Testis (tissue), 3 donors: ENCODE results near the gene NPLOC4. TPM values are rescaled to one million over a fixed set of nuclear protein-coding genes. Genes with fewer than 3 reads are reported as not detected.

Source experiments
- DNase-seq: peaks from one replicate; pipeline ENCODE4 v3.0.0-alpha.2; 2019
- H3K27ac ChIP-seq, 2 donors: fragments of 200-600 bp; sonication (generic); one replicate each; pipeline ENCODE4 v1.5.1; 2019
- H3K27me3 ChIP-seq: fragments of 200-600 bp; sonication (generic); one replicate; pipeline ENCODE4 v1.5.1; 2019
- H3K36me3 ChIP-seq: fragments of 200-600 bp; sonication (generic); one replicate; pipeline ENCODE4 v1.5.1; 2017; ENCODE audit warnings: low read depth; ENCODE audit errors: missing control alignments
- H3K4me1 ChIP-seq: fragments of 200-600 bp; sonication (generic); one replicate; pipeline ENCODE4 v1.5.1; 2019
- H3K4me3 ChIP-seq, 2 donors: fragments of 200-600 bp; sonication (generic); one replicate each; pipeline ENCODE4 v1.5.1; 2017 to 2019
- H3K9me3 ChIP-seq: fragments of 200-600 bp; sonication (generic); one replicate; pipeline ENCODE4 v1.5.1; 2017
- POLR2A ChIP-seq: fragments of 450-650 bp; IDR thresholded peaks from one replicate; pipeline ENCODE4 v1.6.1; 2017; ENCODE audit warnings: antibody characterized with exemption, mild to moderate bottlenecking, moderate library complexity
- WGBS, 2 donors: methylation state at CpG; one replicate each; pipeline ENCODE4 v1.1.5; 2018; 5-methylcytosine and 5-hydroxymethylcytosine counted together
- intact Hi-C: fragments of 100-400 bp; cut with DNase I; formaldehyde crosslinking; loops from one replicate; pipeline ENCODE4 v1.15.1; 2023; ENCODE audit warnings: low total_unique reads
- polyA plus RNA-seq: library from polyadenylated mRNA; stranded (reverse); fragments of 350-450 nt; fragmentation: Illumina TruSeq; extraction: RNeasy Lipid Tissue Mini Kit (QIAGEN cat#74804); gene quantifications from one replicate; pipeline ENCODE4 v1.2.3, GENCODE V29; 2014; ENCODE audit warnings: low read depth, low replicate concordance; ENCODE audit not compliant: insufficient read depth
- total RNA-seq, 2 donors: library from RNA; depleted of rRNA; stranded (reverse); fragments of >200 nt; gene quantifications; one replicate each; pipeline ENCODE4 v1.2.3, GENCODE V29; 2016
- TF ChIP-seq, protein P1 (sequence below), 3 experiments: fragments of 450-650 bp in 2 of 3; fragments of 200-600 bp in 1 of 3; sonication (generic) in 1 of 3; IDR thresholded peaks; one replicate each; pipeline ENCODE4 v1.5.1; 2016 to 2019; ENCODE audit warnings: antibody characterized with exemption in 3 of 3, mild to moderate bottlenecking in 2 of 3, moderate library complexity in 1 of 3

The NPLOC4 gene
- total and polyA plus RNA-seq, 3 donors from 2014 or later: 106 to 130 (median 122) TPM

DNA sequence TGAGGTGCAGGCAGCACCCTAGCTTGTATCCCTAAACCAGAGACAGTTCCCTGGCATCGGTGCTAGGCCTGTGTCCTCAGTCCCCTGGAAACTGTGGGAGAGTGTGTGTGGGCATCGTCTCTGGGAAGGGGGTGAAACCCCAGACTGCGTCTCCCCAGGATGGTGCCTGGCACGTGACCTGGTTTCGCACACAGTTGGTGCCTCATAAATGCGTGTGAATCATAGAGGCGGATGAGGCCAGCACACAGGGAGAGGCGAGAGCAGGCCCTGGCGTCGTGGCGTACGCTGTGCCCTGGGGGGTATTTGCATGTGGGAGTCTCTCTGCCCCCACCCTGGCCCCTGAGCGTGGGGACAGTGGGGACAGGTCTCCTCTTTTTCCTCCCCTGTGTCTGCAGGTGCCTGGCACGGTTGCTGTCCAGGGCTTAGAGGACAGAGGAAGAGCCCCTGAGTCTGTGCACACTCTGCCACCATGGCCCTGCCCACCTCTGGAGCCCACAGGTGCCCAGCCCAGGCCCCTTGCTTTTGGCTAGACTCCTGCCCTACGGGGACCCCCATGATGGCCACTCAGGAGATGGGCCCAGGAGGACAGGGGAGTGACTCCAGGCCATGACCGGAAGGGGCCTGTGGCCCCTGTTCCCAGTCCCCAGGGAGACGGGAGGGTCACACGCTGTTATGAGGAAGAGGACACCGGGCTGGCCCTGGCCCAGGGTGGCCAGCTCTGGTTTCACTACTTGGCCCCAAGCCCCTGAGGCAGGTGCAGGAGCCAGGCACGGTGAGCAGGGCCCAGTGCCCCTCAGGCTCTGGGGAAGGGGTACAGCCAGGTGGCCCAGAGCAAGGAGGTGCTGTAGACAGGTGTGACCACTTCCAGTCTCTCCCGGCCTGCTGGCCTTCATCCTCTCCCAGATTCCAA is 110.0 kb downstream of the NPLOC4 start:
- Histone ChIP-seq H3K27me3 (no peaks in the 10 kb centered on the region), H3K27ac (no peak overlapping the region), H3K4me3 (no peak overlapping the region), H3K4me1 (no peaks in the 10 kb centered on the region), H3K36me3 (no peaks in the 10 kb centered on the region), H3K9me3 (no peaks in the 10 kb centered on the region)
- TF ChIP-seq, protein P1, sequence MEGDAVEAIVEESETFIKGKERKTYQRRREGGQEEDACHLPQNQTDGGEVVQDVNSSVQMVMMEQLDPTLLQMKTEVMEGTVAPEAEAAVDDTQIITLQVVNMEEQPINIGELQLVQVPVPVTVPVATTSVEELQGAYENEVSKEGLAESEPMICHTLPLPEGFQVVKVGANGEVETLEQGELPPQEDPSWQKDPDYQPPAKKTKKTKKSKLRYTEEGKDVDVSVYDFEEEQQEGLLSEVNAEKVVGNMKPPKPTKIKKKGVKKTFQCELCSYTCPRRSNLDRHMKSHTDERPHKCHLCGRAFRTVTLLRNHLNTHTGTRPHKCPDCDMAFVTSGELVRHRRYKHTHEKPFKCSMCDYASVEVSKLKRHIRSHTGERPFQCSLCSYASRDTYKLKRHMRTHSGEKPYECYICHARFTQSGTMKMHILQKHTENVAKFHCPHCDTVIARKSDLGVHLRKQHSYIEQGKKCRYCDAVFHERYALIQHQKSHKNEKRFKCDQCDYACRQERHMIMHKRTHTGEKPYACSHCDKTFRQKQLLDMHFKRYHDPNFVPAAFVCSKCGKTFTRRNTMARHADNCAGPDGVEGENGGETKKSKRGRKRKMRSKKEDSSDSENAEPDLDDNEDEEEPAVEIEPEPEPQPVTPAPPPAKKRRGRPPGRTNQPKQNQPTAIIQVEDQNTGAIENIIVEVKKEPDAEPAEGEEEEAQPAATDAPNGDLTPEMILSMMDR (IDR thresholded peaks at IDR 0.05): no peak
- no peak for TF ChIP-seq POLR2A
- no peak for DNase-seq
- intact Hi-C loops: no loop called here
- 83 to 87% methylated on average over 16 to 21 of the region's 21 CpGs for WGBS, 2 donors

DNA sequence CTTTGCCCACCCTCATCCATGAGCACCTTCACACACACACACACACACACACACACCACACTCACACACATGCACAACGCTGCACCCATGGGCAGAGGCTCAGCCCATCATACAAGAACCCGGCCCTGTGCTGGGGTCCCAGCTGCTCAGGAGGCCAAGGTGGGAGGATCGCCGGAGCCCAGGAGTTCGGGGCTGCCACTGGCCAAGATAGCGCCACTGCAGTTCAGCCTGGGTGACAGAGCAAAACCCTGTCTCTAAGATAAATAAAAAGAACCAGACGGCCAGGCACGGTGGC is 112.1 kb downstream of the NPLOC4 start:
- no peak overlapping the region for H3K4me3 ChIP-seq
- no peaks in the 10 kb centered on the region for H3K36me3 ChIP-seq
- no peaks in the 10 kb centered on the region for H3K27me3 ChIP-seq
- no peaks in the 10 kb centered on the region for H3K9me3 ChIP-seq
- DNase-seq: no peak
- TF ChIP-seq POLR2A: no peak
- TF ChIP-seq, protein P1 (IDR thresholded peaks at IDR 0.05): no peak
- H3K4me1 ChIP-seq: no peaks in the 10 kb centered on the region
- intact Hi-C loops: no loop called here
- 88 to 91% methylated on average over 8 of the region's 8 CpGs for WGBS, 2 donors
- no peak overlapping the region for H3K27ac ChIP-seq

DNA sequence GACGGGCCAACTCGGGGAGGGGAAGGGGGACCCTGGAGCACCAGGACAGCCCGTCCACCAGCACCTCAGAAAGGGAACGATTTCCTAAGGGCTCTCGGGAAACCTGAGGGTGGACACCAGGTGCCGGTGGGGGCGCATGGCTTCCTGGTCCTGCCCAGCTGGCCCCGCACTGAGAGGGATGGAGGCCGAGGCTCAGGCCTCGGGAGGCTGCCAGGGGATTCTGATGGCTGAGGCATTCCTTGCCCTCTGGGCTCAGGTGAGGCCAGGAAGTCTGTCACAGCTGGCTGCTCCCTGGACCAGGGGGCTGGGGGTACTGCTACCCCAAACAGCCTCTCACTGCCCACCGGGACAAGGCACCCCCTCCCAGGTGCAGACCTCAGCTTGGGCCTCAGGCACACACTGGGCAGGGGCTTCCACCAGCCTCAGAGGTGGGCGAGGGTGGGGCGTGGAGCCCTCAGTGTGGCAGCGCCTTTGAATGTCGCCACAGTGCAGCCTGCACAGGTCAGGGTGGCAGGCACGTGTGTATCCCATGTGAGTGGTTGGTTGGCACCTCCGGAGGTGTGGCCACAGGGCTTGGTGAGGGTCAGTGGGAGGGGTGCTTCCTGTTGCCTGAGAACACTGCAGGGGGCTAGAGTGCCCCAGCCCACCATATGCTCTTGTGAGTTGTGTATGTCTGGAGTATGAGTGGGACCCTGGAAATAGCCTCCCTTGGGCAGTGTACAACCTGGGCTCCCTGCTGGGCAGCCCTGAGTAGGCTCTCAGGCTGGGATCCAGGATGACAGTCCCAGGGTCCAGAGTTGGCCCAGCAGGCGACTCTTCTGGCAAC is 112.7 kb downstream of the NPLOC4 start:
- 85 to 92% methylated on average over 1 to 17 of the region's 18 CpGs for WGBS, 2 donors
- no peaks in the 10 kb centered on the region for H3K27me3 ChIP-seq
- no peaks in the 10 kb centered on the region for H3K9me3 ChIP-seq
- intact Hi-C loops: no loop called here
- no peak for DNase-seq
- TF ChIP-seq POLR2A: no peak
- TF ChIP-seq, protein P1 (IDR thresholded peaks at IDR 0.05): no peak
- H3K27ac ChIP-seq: no peak overlapping the region
- no peak overlapping the region for H3K4me3 ChIP-seq
- H3K4me1 ChIP-seq: peaks cover under 1% of the 10 kb centered on the region
- no peaks in the 10 kb centered on the region for H3K36me3 ChIP-seq

DNA sequence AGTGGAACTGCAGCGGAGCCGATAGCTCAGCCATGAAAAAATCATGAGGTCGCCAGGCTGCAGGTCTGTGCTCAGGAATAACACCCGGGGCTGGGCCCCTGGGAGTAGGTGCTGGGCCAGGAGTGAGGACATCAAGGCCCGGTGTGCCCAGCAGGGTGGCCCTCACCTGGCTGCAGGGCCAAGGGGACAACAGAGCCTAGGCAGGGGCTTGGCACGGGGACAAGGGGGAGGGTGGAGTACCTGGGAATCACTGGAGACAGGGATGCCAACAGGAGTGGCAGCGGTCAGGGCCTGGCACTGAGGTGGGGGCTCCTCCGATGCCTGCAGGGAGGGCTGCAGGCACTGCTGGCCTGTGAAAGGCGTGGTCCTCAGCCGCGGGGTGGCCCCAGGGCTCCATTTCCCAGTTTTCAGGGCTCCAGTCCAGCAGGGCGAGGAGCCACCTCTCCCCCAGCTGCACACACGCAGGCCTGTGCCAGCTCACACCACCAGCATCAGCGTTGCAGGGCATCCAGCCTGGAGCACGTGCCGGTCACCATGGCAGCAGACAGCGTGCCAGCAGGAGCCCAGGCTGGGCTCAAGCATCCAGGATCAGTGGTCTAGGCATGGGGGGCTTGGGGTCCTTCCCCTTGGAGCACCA is 113.4 kb downstream of the NPLOC4 start:
- no peaks in the 10 kb centered on the region for H3K27me3 ChIP-seq
- H3K9me3 ChIP-seq: no peaks in the 10 kb centered on the region
- intact Hi-C loops: no loop called here
- TF ChIP-seq POLR2A: no peak
- TF ChIP-seq, protein P1 (IDR thresholded peaks at IDR 0.05): no peak
- peak; percentile 37 for DNase-seq
- H3K27ac ChIP-seq: no peak overlapping the region
- peaks cover 7% of the 10 kb centered on the region for H3K4me1 ChIP-seq
- H3K36me3 ChIP-seq: no peaks in the 10 kb centered on the region
- 42 to 80% methylated on average over 2 to 17 of the region's 17 CpGs for WGBS, 2 donors
- no peak overlapping the region for H3K4me3 ChIP-seq
